Activated naive CD8-positive, alpha-beta T cell (primary cell): ENCODE results near the gene WDR89.
"Not testable (repeated sequence)": the region's sequence is repeated elsewhere in the genome, so short reads cannot be mapped to it uniquely, and the experiment has no call there.

Source experiments
- H3K27ac Mint-ChIP-seq: one replicate; pipeline ENCODE4 v1.8.0; 2021; ENCODE audit warnings: mixed read lengths
- H3K27me3 Mint-ChIP-seq: one replicate; pipeline ENCODE4 v1.8.0; 2021; ENCODE audit warnings: mixed read lengths
- H3K36me3 Mint-ChIP-seq: one replicate; pipeline ENCODE4 v1.8.0; 2021; ENCODE audit warnings: mixed read lengths
- H3K4me1 Mint-ChIP-seq: one replicate; pipeline ENCODE4 v1.8.0; 2021; ENCODE audit warnings: low read depth, mixed read lengths
- H3K4me3 Mint-ChIP-seq: one replicate; pipeline ENCODE4 v1.8.0; 2021; ENCODE audit warnings: mild to moderate bottlenecking, mixed read lengths
- H3K9me3 Mint-ChIP-seq: one replicate; pipeline ENCODE4 v1.8.0; 2021; ENCODE audit warnings: low read depth, mixed read lengths

The WDR89 gene

GRCh38 chr14:63663428-63664341 lies 22.0 kb upstream of the WDR89 start:
- Mint-ChIP-seq H3K4me3 (no peak overlapping the region), H3K27me3 (no peaks in the 10 kb centered on the region), H3K27ac (no peak overlapping the region), H3K4me1 (peaks cover 2% of the 10 kb centered on the region), H3K9me3 (no peaks in the 10 kb centered on the region), H3K36me3 (peaks cover 3% of the 10 kb centered on the region)

GRCh38 chr14:63662776-63663175 lies 21.1 kb upstream of the WDR89 start:
- Mint-ChIP-seq H3K27me3 (no peaks in the 10 kb centered on the region), H3K4me3 (no peak overlapping the region), H3K9me3 (no peaks in the 10 kb centered on the region), H3K4me1 (peaks cover 2% of the 10 kb centered on the region), H3K36me3 (peaks cover 3% of the 10 kb centered on the region), H3K27ac (no peak overlapping the region)

GRCh38 chr14:63661881-63662280 lies 20.2 kb upstream of the WDR89 start:
- H3K27ac Mint-ChIP-seq, H3K4me1 Mint-ChIP-seq, H3K27me3 Mint-ChIP-seq, H3K4me3 Mint-ChIP-seq, H3K9me3 Mint-ChIP-seq, H3K36me3 Mint-ChIP-seq: not testable (repeated sequence)

- H3K27me3 Mint-ChIP-seq, result no peaks in the 10 kb centered on the region
- no peak overlapping the region for H3K27ac Mint-ChIP-seq
- no peaks in the 10 kb centered on the region for H3K9me3 Mint-ChIP-seq
- no peak overlapping the region for H3K4me3 Mint-ChIP-seq
- peaks cover 2% of the 10 kb centered on the region for H3K4me1 Mint-ChIP-seq
- H3K36me3 Mint-ChIP-seq, result peaks cover 11% of the 10 kb centered on the region
Measured at GRCh38 chr14:63659726-63660125, 18.1 kb upstream of the WDR89 start.

DNA sequence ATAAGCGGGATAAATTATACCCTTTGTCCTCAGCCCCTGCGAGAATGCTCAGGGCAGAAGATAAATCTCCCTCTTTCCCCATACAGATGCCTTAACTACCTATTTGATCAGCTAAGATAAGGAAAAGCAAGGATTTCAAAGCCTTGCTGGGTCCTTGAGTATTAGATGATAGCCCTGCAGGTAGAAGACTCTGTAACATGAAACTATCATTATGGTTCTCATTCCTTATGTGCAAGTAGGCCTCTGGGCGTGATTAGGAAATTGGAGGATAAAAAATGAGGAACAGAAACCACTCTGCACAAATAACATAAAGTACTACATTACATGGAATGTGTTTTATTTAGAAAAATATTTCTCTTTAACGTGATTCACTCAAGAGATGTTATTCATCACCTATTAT lies 14.5 kb upstream of the WDR89 start:
- Mint-ChIP-seq H3K9me3 (no peaks in the 10 kb centered on the region), H3K4me1 (peaks cover 16% of the 10 kb centered on the region), H3K4me3 (no peak overlapping the region), H3K27ac (no peak overlapping the region), H3K36me3 (peaks cover 18% of the 10 kb centered on the region), H3K27me3 (no peaks in the 10 kb centered on the region)

DNA sequence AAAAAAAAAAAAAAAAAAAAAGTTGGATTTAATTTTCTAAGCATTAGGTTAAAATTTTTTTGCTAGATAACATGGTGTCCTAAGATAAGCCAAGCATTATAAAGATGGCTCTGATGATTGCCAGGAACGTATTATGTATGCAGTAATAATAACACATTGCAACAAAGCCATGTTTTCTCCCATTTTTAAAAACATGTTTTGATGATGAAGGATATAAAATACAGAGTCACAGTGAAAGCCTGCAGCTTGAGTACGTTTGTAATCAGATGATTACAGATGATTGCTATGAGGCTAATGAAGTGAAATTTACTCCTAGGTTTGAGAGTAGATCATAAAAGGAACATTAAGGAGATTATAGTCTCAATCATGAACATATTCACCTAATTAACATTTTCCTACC lies 13.3 kb upstream of the WDR89 start:
- H3K27ac Mint-ChIP-seq, result no peak overlapping the region
- H3K27me3 Mint-ChIP-seq, result no peaks in the 10 kb centered on the region
- H3K9me3 Mint-ChIP-seq, result no peaks in the 10 kb centered on the region
- H3K4me1 Mint-ChIP-seq, result peaks cover 26% of the 10 kb centered on the region
- H3K36me3 Mint-ChIP-seq, result peaks cover 18% of the 10 kb centered on the region
- no peak overlapping the region for H3K4me3 Mint-ChIP-seq

- Mint-ChIP-seq H3K27me3 (no peaks in the 10 kb centered on the region), H3K9me3 (no peaks in the 10 kb centered on the region), H3K4me3 (no peak overlapping the region), H3K4me1 (peaks cover 29% of the 10 kb centered on the region), H3K36me3 (peaks cover 15% of the 10 kb centered on the region), H3K27ac (no peak overlapping the region)
Measured at GRCh38 chr14:63654346-63654745, 12.7 kb upstream of the WDR89 start.

- peaks cover 42% of the 10 kb centered on the region for H3K4me1 Mint-ChIP-seq
- peak overlapping the region; percentile 87 for H3K27ac Mint-ChIP-seq
- peaks cover 20% of the 10 kb centered on the region for H3K36me3 Mint-ChIP-seq
- H3K4me3 Mint-ChIP-seq, result no peak overlapping the region
- H3K27me3 Mint-ChIP-seq, result no peaks in the 10 kb centered on the region
- H3K9me3 Mint-ChIP-seq, result no peaks in the 10 kb centered on the region
Measured at GRCh38 chr14:63652406-63652805, 10.7 kb upstream of the WDR89 start.

- peak overlapping the region; percentile 96 for H3K27ac Mint-ChIP-seq
- H3K9me3 Mint-ChIP-seq, result no peaks in the 10 kb centered on the region
- H3K27me3 Mint-ChIP-seq, result no peaks in the 10 kb centered on the region
- peak overlapping the region; percentile 28 for H3K4me3 Mint-ChIP-seq
- H3K36me3 Mint-ChIP-seq, result peaks cover 12% of the 10 kb centered on the region
- H3K4me1 Mint-ChIP-seq, result peaks cover 56% of the 10 kb centered on the region
Measured at GRCh38 chr14:63650256-63650952, 8.7 kb upstream of the WDR89 start.

DNA sequence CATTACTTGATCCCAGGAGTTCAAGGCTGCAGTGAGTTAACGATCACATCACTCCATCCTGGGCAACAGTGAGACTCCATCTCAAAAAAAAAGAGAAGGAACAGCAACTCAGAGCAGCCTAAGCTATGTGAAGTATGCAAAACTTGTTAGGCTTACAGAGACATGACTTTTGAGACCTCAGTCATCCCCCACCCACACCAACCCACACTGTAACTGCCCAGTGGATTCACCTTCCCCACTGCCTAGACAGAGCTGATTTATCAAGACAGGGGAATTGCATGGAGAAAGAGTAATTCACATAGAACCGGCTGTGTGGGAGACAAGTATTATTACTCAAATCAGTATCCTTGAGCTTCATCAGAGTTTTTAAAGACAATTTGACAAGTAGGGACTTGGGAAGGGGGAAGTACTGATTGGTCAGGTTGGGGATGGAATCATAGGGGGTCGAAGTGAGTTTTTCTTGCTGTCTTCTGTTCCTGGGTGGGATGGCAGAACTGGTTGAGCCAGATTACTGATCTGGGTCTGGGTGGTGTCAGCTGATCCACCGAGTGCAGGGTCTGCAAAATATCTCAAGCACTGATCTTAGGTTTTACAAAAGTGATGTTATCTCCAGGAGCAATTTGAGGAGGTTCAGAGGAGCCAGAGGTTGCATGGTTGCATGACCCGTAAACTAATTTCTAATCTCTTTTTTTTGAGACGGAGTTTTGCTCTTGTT lies 6.2 kb upstream of the WDR89 start:
- peak overlapping the region; percentile 79 for H3K27ac Mint-ChIP-seq
- H3K36me3 Mint-ChIP-seq, result peaks cover 8% of the 10 kb centered on the region
- H3K27me3 Mint-ChIP-seq, result no peaks in the 10 kb centered on the region
- H3K9me3 Mint-ChIP-seq, result no peaks in the 10 kb centered on the region
- H3K4me1 Mint-ChIP-seq, result peaks cover 64% of the 10 kb centered on the region
- no peak overlapping the region for H3K4me3 Mint-ChIP-seq

- no peaks in the 10 kb centered on the region for H3K9me3 Mint-ChIP-seq
- H3K36me3 Mint-ChIP-seq, result peaks cover 5% of the 10 kb centered on the region
- H3K4me1 Mint-ChIP-seq, result peaks cover 54% of the 10 kb centered on the region
- peak overlapping the region; percentile 72 for H3K27ac Mint-ChIP-seq
- H3K27me3 Mint-ChIP-seq, result no peaks in the 10 kb centered on the region
- no peak overlapping the region for H3K4me3 Mint-ChIP-seq
Measured at GRCh38 chr14:63644741-63645140, 3.1 kb upstream of the WDR89 start.

DNA sequence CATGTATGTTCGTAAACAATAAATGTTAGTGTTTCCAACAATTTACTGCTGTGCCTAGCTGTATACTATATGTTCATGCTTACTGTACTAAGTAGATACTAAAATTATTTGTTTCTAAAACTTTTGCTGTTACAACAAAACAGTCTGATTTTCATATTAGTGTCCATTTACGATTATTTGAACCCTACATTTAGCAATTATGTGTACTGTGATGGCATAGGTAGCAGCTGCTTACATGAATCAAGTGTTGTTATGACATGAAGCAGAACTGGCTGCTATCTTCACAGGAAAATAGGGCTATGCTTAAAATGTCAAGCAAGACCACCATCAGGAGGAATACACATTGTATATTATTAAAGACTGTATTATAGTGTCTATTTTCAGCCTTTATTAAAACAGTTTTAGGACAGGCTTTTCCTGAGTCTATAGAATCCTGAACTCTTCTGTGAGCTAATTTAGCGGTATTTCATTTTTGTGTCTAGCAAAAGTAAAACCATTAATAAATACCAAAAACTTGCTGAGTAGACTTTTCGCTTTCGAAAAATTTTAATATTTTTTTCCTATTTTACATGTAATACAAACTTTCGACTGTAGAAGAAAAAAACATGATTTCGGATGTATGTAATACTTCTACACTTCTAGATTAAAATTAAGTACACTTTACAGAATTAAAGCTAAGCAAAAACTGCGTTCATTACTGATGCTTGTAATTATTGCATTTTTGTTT lies 1.1 kb upstream of the WDR89 start:
- Mint-ChIP-seq H3K9me3 (no peaks in the 10 kb centered on the region), H3K36me3 (peaks cover 7% of the 10 kb centered on the region), H3K27ac (peak overlapping the region; percentile 98), H3K4me3 (peak overlapping the region; percentile 94), H3K27me3 (no peaks in the 10 kb centered on the region), H3K4me1 (peaks cover 58% of the 10 kb centered on the region)

GRCh38 chr14:63642229-63642611 lies 549 bp upstream of the WDR89 start:
- H3K36me3 Mint-ChIP-seq, result peaks cover 10% of the 10 kb centered on the region
- peak overlapping the region; percentile 94 for H3K4me3 Mint-ChIP-seq
- no peaks in the 10 kb centered on the region for H3K27me3 Mint-ChIP-seq
- peaks cover 57% of the 10 kb centered on the region for H3K4me1 Mint-ChIP-seq
- H3K9me3 Mint-ChIP-seq, result no peaks in the 10 kb centered on the region
- peak overlapping the region; percentile 98 for H3K27ac Mint-ChIP-seq

GRCh38 chr14:63638493-63638892 lies 3.2 kb downstream of the WDR89 start:
- no peaks in the 10 kb centered on the region for H3K27me3 Mint-ChIP-seq
- peaks cover 32% of the 10 kb centered on the region for H3K36me3 Mint-ChIP-seq
- H3K4me1 Mint-ChIP-seq, result peaks cover 67% of the 10 kb centered on the region
- peak overlapping the region; percentile 73 for H3K4me3 Mint-ChIP-seq
- peak overlapping the region; percentile 72 for H3K27ac Mint-ChIP-seq
- H3K9me3 Mint-ChIP-seq, result peaks cover 9% of the 10 kb centered on the region
